K562 (cell line): ENCODE measurements around the gene POLN. TPM values are rescaled to one million over a fixed set of nuclear protein-coding genes. Genes with fewer than 3 reads are reported as not detected.

Source experiments
- ATAC-seq: fragments of 200-7000 bp; cut with Tn5 transposase; 3 replicates; pipeline ENCODE4 v1.9.1; 2020; ENCODE audit warnings: moderate library complexity
- BruUV-seq: library from RNA; stranded (reverse); fragments of 400-500 nt; replicated peaks from 2 replicates; lab custom pipeline; 2021; lab: Mats Ljungman, UMichigan
- CTCF ChIA-PET: fragments of 300-600 bp; formaldehyde crosslinking; extraction: SDS; loops from one replicate; lab custom pipeline; 2021; ENCODE audit warnings: low intra/inter-chr PET ratio; lab: Yijun Ruan, JAX
- POLR2A ChIA-PET: fragments of 300-600, 350-650 bp; sonication (Branson Sonifier 250); formaldehyde crosslinking; extraction: SDS; loops from one replicate; lab custom pipeline; 2021; ENCODE audit warnings: antibody characterized with exemption, inconsistent platforms; lab: Yijun Ruan, JAX
- DNase-seq, 4 experiments: peaks; one replicate each; pipeline versions ENCODE4 v3.0.0 to v3.0.0-alpha.2; 2011 to 2018; ENCODE audit warnings: low spot score in 3 of 4, mixed read lengths in 3 of 4; ENCODE audit errors: extremely low read depth in 1 of 4
- FAIRE-seq: peaks from 2 replicates; lab custom pipeline; 2011; peaks lifted over from hg19 to GRCh38; lab: Jason Lieb, UNC
- H2AFZ ChIP-seq: 2 replicates; pipeline ENCODE4 v1.6.0; 2011; ENCODE audit warnings: low read depth, low read length, control low read depth, inconsistent platforms
- H3K27ac ChIP-seq: fragments of 200-600 bp; 3 replicates; pipeline ENCODE4 v1.8.0; 2011; ENCODE audit warnings: low read depth, mild to moderate bottlenecking, control low read depth, inconsistent platforms, low read length, moderate library complexity, mixed read lengths; ENCODE audit errors: extremely low read depth
- H3K27me3 ChIP-seq, 2 experiments: fragments of 300-600 bp in 1 of 2; 2 replicates in 1 of 2; 3 replicates in 1 of 2; pipeline versions ENCODE4 v1.6.0 to v1.8.0; 2011; ENCODE audit warnings: inconsistent platforms in 2 of 2, low read length in 2 of 2, mild to moderate bottlenecking in 1 of 2, mixed read lengths in 1 of 2, moderate library complexity in 1 of 2; ENCODE audit not compliant: control insufficient read depth in 2 of 2, insufficient read depth in 2 of 2
- H3K36me3 ChIP-seq: fragments of 300-600 bp; 3 replicates; pipeline ENCODE4 v1.8.0; 2011; ENCODE audit warnings: mild to moderate bottlenecking, low read length, inconsistent platforms; ENCODE audit not compliant: control insufficient read depth, insufficient read depth
- H3K4me1 ChIP-seq, 2 experiments: fragments of 200-600 bp in 1 of 2; replicated peaks in 1 of 2; 2 replicates in 1 of 2; 3 replicates in 1 of 2; pipeline versions ENCODE4 v1.5.1 to v1.8.0; 2011; ENCODE audit warnings: inconsistent platforms in 2 of 2, low read length in 2 of 2, mild to moderate bottlenecking in 1 of 2, mixed read lengths in 1 of 2, moderate library complexity in 1 of 2; ENCODE audit not compliant: control insufficient read depth in 2 of 2, insufficient read depth in 2 of 2
- H3K4me2 ChIP-seq: 2 replicates; pipeline ENCODE4 v1.6.1; 2011; ENCODE audit warnings: low read length, control low read depth, inconsistent platforms, mixed read lengths; ENCODE audit not compliant: insufficient read depth
- H3K4me3 ChIP-seq: fragments of 200-600 bp; sonication (generic), shearing (Covaris generic); 2 replicates; pipeline ENCODE4 v1.5.1; 2016; ENCODE audit warnings: control low read depth, inconsistent platforms
- H3K79me2 ChIP-seq: fragments of 200-600 bp; 3 replicates; pipeline ENCODE4 v1.8.0; 2011; ENCODE audit warnings: low read length, inconsistent platforms; ENCODE audit not compliant: control insufficient read depth, insufficient read depth
- H3K9ac ChIP-seq, 2 experiments: 2 replicates each; pipeline versions ENCODE4 v1.6.0 to v1.6.1; 2011; ENCODE audit warnings: low read depth in 2 of 2, low read length in 2 of 2, control low read depth in 1 of 2, inconsistent platforms in 1 of 2, mild to moderate bottlenecking in 1 of 2, mixed read lengths in 1 of 2; ENCODE audit not compliant: insufficient read depth in 1 of 2
- H3K9me1 ChIP-seq: one replicate; pipeline ENCODE4 v1.6.0; 2011; ENCODE audit warnings: inconsistent platforms, mild to moderate bottlenecking, low read length, moderate library complexity; ENCODE audit not compliant: control insufficient read depth, insufficient read depth
- H3K9me3 ChIP-seq: replicated peaks from 2 replicates; pipeline ENCODE4 v1.5.1; 2011; ENCODE audit warnings: low read depth, low read length, inconsistent platforms; ENCODE audit not compliant: control insufficient read depth, insufficient read depth
- H4K20me1 ChIP-seq: replicated peaks from 2 replicates; pipeline ENCODE4 v1.6.1; 2011; ENCODE audit warnings: low read length, inconsistent platforms, mixed read lengths; ENCODE audit not compliant: control insufficient read depth, insufficient read depth
- BCL6 ChIP-seq: fragments of 250-450 bp; sonication (Bioruptor Pico); IDR thresholded peaks from 2 replicates; pipeline ENCODE4 v1.4.0; 2020
- NFXL1 ChIP-seq: fragments of 450-650 bp; formaldehyde crosslinking; IDR thresholded peaks from 2 replicates; pipeline ENCODE4 v1.4.0; 2021; ENCODE audit warnings: mild to moderate bottlenecking
- WGBS: fragments of 100-300 bp; shearing (Covaris generic); methylation state at CpG from one replicate; pipeline ENCODE4 v1.1.6; 2016; ENCODE audit warnings: low coverage, mixed read lengths; ENCODE audit not compliant: insufficient coverage; ENCODE audit errors: missing lambda C conversion rate; 5-methylcytosine and 5-hydroxymethylcytosine counted together
- in situ Hi-C: fragments of 300-500 bp; cut with MboI; formaldehyde crosslinking; loops from 4 replicates; pipeline ENCODE4 v1.15.0; 2018; ENCODE audit warnings: inconsistent platforms, mixed read lengths
- intact Hi-C: fragments of 100-400 bp; cut with micrococcal nuclease; formaldehyde crosslinking; loops from 2 replicates; pipeline ENCODE4 v1.14.2; 2022
- polyA plus RNA-seq, 8 experiments: library from polyadenylated mRNA; depleted of rRNA in 4 of 8; stranded (reverse) in 5 of 8; unstranded in 3 of 8; fragments of >200 nt; fragmentation: Nextera tagmentation in 2 of 8; fragmentation: Illumina TruSeq in 1 of 8; extraction: Ambion mirVana in 2 of 8; extraction: Trizol in 1 of 8; gene quantifications; 2 replicates each; pipeline versions ENCODE4 v1.2.1 to v1.2.3, GENCODE V29; 2011 to 2014; ENCODE audit warnings: inconsistent platforms in 1 of 8, missing spikeins in 1 of 8
- total RNA-seq, 7 experiments: library from RNA; depleted of rRNA in 6 of 7; stranded (reverse); fragments of >200 nt in 6 of 7; fragmentation: Illumina TruSeq in 2 of 7; extraction: Trizol in 2 of 7; gene quantifications; 2 replicates each; pipeline versions ENCODE4 v1.2.1 to v1.2.3, GENCODE V29; 2011 to 2021; ENCODE audit warnings: low replicate concordance in 1 of 7
- TF ChIP-seq, protein P1 (sequence below): fragments of 150-350 bp; IDR thresholded peaks from 2 replicates; pipeline ENCODE4 v1.6.1; 2014; ENCODE audit warnings: low read depth, mild to moderate bottlenecking, low read length, borderline replicate concordance

POLN gene
- total and polyA plus RNA-seq, 9 of the 15 experiments (the other 6 are each of a cell fraction or from before 2014, with no cell fraction given), result 0.08 to 0.91 (median 0.32) TPM

GRCh38 chr4:2182994-2183393, 58.9 kb downstream of the POLN start:
- no peak overlapping the region for H2AFZ ChIP-seq
- intact Hi-C loops (loop anchor here (10.0 kb wide), 1 partner anchor 268 kb away; no protein-coding TSS in a partner anchor), in situ Hi-C loops (no loop called here)
- no peaks in the 10 kb centered on the region for H3K9me1 ChIP-seq
- POLR2A ChIA-PET, result interaction anchor here (1.1 kb wide), 1 partner anchor 11 kb away, joined by 3 read pairs; no protein-coding TSS in a partner anchor
- H3K4me1 ChIP-seq, result 0 out of 5 replicates have a peak, but pooled peaks cover 0 to 3% of the 10 kb centered on the region in 2 experiments
- H3K4me3 ChIP-seq, result no peak overlapping the region
- H3K4me2 ChIP-seq, result no peak overlapping the region
- DNase-seq (no peak), ATAC-seq (no peak), FAIRE-seq (no peak)
- no peaks in the 10 kb centered on the region for H3K27me3 ChIP-seq
- CTCF ChIA-PET, result no interaction called here
- no peak overlapping the region for H3K9ac ChIP-seq
- no peaks in the 10 kb centered on the region for H3K36me3 ChIP-seq
- no peak overlapping the region for H3K27ac ChIP-seq
- no peaks in the 10 kb centered on the region for H3K79me2 ChIP-seq
- TF ChIP-seq, protein P1, sequence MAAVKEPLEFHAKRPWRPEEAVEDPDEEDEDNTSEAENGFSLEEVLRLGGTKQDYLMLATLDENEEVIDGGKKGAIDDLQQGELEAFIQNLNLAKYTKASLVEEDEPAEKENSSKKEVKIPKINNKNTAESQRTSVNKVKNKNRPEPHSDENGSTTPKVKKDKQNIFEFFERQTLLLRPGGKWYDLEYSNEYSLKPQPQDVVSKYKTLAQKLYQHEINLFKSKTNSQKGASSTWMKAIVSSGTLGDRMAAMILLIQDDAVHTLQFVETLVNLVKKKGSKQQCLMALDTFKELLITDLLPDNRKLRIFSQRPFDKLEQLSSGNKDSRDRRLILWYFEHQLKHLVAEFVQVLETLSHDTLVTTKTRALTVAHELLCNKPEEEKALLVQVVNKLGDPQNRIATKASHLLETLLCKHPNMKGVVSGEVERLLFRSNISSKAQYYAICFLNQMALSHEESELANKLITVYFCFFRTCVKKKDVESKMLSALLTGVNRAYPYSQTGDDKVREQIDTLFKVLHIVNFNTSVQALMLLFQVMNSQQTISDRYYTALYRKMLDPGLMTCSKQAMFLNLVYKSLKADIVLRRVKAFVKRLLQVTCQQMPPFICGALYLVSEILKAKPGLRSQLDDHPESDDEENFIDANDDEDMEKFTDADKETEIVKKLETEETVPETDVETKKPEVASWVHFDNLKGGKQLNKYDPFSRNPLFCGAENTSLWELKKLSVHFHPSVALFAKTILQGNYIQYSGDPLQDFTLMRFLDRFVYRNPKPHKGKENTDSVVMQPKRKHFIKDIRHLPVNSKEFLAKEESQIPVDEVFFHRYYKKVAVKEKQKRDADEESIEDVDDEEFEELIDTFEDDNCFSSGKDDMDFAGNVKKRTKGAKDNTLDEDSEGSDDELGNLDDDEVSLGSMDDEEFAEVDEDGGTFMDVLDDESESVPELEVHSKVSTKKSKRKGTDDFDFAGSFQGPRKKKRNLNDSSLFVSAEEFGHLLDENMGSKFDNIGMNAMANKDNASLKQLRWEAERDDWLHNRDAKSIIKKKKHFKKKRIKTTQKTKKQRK, result no peak
- TF ChIP-seq BCL6 (CRISPR knock-in tag), result no peak
- no peak for TF ChIP-seq NFXL1 (CRISPR knock-in tag)
- no peaks in the 10 kb centered on the region for H4K20me1 ChIP-seq
- no TSS peak for BruUV-seq
- 53% methylated on average over 3 of the region's 3 CpGs for WGBS
- H3K9me3 ChIP-seq, result peaks cover 7% of the 10 kb centered on the region; the same call in 1 of the 2 replicates
